Chondrocyte (in vitro differentiated cells): ENCODE measurements around the gene FRG1. TPM values are rescaled to one million over a fixed set of nuclear protein-coding genes. Genes with fewer than 3 reads are reported as not detected.
"Not testable (repeated sequence)": the region's sequence is repeated elsewhere in the genome, so short reads cannot be mapped to it uniquely, and the experiment has no call there.

Experiments
- DNase-seq: peaks from one replicate; pipeline ENCODE4 v3.0.0; 2021; ENCODE audit warnings: mixed read lengths, low spot score
- H3K27ac Mint-ChIP-seq: one replicate; pipeline ENCODE4 v1.8.0; 2021; ENCODE audit warnings: mild to moderate bottlenecking, moderate library complexity, mixed read lengths; ENCODE audit not compliant: unreplicated experiment
- H3K27me3 Mint-ChIP-seq: 2 replicates; pipeline ENCODE4 v1.8.0; 2021; ENCODE audit warnings: low read depth, mixed read lengths
- H3K36me3 Mint-ChIP-seq: 2 replicates; pipeline ENCODE4 v1.8.0; 2021; ENCODE audit warnings: low read depth, mixed read lengths
- H3K4me1 Mint-ChIP-seq: 2 replicates; pipeline ENCODE4 v1.8.0; 2021; ENCODE audit warnings: low read depth, mild to moderate bottlenecking, mixed read lengths
- H3K4me3 Mint-ChIP-seq: one replicate; pipeline ENCODE4 v1.8.0; 2021; ENCODE audit warnings: mild to moderate bottlenecking, moderate library complexity, mixed read lengths; ENCODE audit not compliant: unreplicated experiment
- H3K9me3 Mint-ChIP-seq: 2 replicates; pipeline ENCODE4 v1.8.0; 2021; ENCODE audit warnings: low read depth, mixed read lengths
- total RNA-seq: library from RNA; stranded (reverse); gene quantifications from 3 replicates; pipeline ENCODE4 v1.2.1, GENCODE V29; 2021
- TF ChIP-seq, protein P1 (sequence below): fragments of 200-600 bp; sonication (generic); IDR thresholded peaks from 2 replicates; pipeline ENCODE4 v1.5.0; 2021; ENCODE audit warnings: antibody characterized with exemption, mild to moderate bottlenecking, moderate library complexity

Gene FRG1
- total RNA-seq, 1 donor from 2014 or later = 29.7 TPM

- H3K9me3 Mint-ChIP-seq = no peaks in the 10 kb centered on the region
- no peaks in the 10 kb centered on the region for H3K27me3 Mint-ChIP-seq
- DNase-seq = no peak
- H3K4me3 Mint-ChIP-seq = no peak overlapping the region
- H3K4me1 Mint-ChIP-seq = no peaks in the 10 kb centered on the region
- TF ChIP-seq, protein P1, sequence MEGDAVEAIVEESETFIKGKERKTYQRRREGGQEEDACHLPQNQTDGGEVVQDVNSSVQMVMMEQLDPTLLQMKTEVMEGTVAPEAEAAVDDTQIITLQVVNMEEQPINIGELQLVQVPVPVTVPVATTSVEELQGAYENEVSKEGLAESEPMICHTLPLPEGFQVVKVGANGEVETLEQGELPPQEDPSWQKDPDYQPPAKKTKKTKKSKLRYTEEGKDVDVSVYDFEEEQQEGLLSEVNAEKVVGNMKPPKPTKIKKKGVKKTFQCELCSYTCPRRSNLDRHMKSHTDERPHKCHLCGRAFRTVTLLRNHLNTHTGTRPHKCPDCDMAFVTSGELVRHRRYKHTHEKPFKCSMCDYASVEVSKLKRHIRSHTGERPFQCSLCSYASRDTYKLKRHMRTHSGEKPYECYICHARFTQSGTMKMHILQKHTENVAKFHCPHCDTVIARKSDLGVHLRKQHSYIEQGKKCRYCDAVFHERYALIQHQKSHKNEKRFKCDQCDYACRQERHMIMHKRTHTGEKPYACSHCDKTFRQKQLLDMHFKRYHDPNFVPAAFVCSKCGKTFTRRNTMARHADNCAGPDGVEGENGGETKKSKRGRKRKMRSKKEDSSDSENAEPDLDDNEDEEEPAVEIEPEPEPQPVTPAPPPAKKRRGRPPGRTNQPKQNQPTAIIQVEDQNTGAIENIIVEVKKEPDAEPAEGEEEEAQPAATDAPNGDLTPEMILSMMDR = no peak
- no peak overlapping the region for H3K27ac Mint-ChIP-seq
- no peaks in the 10 kb centered on the region for H3K36me3 Mint-ChIP-seq
Measured at GRCh38 chr4:189988877-189989431, 48.3 kb downstream of the FRG1 start.

DNA sequence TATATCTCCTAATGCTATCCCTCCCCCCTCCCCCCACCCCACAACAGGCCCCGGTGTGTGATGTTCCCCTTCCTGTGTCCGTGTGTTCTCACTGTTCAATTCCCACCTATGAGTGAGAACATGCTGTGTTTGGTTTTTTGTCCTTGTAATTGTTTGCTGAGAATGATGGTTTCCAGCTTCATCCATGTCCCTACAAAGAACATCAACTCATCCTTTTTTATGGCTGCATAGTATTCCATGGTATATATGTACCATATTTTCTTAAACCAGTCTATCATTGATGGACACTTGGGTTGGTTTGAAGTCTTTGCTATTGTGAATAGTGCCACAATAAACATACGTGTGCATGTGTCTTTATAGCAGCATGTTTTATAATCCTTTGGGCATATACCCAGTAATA, 49.3 kb downstream of the FRG1 start:
- H3K27me3 Mint-ChIP-seq, H3K36me3 Mint-ChIP-seq, H3K4me1 Mint-ChIP-seq, H3K4me3 Mint-ChIP-seq, H3K27ac Mint-ChIP-seq, DNase-seq, H3K9me3 Mint-ChIP-seq: not testable (repeated sequence)

Other genes starting within 250 kb of the FRG1 start
- not detected in 3 replicates for gene FRG2, start 86.4 kb downstream of the FRG1 start, total RNA-seq
- not detected in 3 replicates for gene DBET, start 123.6 kb downstream of the FRG1 start, total RNA-seq
- not detected in 3 replicates for gene DUX4, start 232.9 kb downstream of the FRG1 start, total RNA-seq